Astrocyte (in vitro differentiated cells and primary cell): ENCODE data around the gene AUTS2. TPM values are rescaled to one million over a fixed set of nuclear protein-coding genes. Genes with fewer than 3 reads are reported as not detected.

Experiments used
- DNase-seq: peaks from one replicate; pipeline ENCODE4 v3.0.0-alpha.2; 2010; ENCODE audit warnings: low read depth
- FAIRE-seq: peaks from 2 replicates; lab custom pipeline; 2011; peaks lifted over from hg19 to GRCh38; lab: Jason Lieb, UNC
- H2AFZ ChIP-seq: 2 replicates; pipeline ENCODE4 v1.6.0; 2012; ENCODE audit warnings: low read depth, low read length, inconsistent platforms
- H3K27ac ChIP-seq: 2 replicates; pipeline ENCODE4 v1.5.1; 2011; ENCODE audit warnings: low read depth, low read length, inconsistent platforms
- H3K27me3 ChIP-seq: 2 replicates; pipeline ENCODE4 v1.6.0; 2011; ENCODE audit warnings: low read length, inconsistent platforms; ENCODE audit not compliant: insufficient read depth
- H3K36me3 ChIP-seq: 2 replicates; pipeline ENCODE4 v1.5.1; 2011; ENCODE audit warnings: low read length, inconsistent platforms; ENCODE audit not compliant: insufficient read depth
- H3K4me1 ChIP-seq: 2 replicates; pipeline ENCODE4 v1.5.1; 2011; ENCODE audit warnings: low read length, inconsistent platforms; ENCODE audit not compliant: insufficient read depth
- H3K4me2 ChIP-seq: 2 replicates; pipeline ENCODE4 v1.6.0; 2012; ENCODE audit warnings: low read length, inconsistent platforms
- H3K4me3 ChIP-seq: 2 replicates; pipeline ENCODE4 v1.5.1; 2011; ENCODE audit warnings: low read depth, mild to moderate bottlenecking, low read length, inconsistent platforms; ENCODE audit not compliant: insufficient read depth
- H3K79me2 ChIP-seq: 2 replicates; pipeline ENCODE4 v1.6.0; 2012; ENCODE audit warnings: mild to moderate bottlenecking, low read length, inconsistent platforms; ENCODE audit not compliant: insufficient read depth
- H3K9ac ChIP-seq: 2 replicates; pipeline ENCODE4 v1.6.0; 2012; ENCODE audit warnings: mild to moderate bottlenecking, low read length, inconsistent platforms
- H3K9me3 ChIP-seq: 2 replicates; pipeline ENCODE4 v1.5.1; 2012; ENCODE audit warnings: low read depth, mild to moderate bottlenecking, low read length, inconsistent platforms; ENCODE audit not compliant: insufficient read depth
- H4K20me1 ChIP-seq: 2 replicates; pipeline ENCODE4 v1.6.0; 2012; ENCODE audit warnings: low read length, inconsistent platforms; ENCODE audit not compliant: insufficient read depth
- H3K27ac Mint-ChIP-seq: one replicate; pipeline ENCODE4 v1.8.0; 2021; ENCODE audit warnings: mild to moderate bottlenecking, mixed read lengths; ENCODE audit not compliant: unreplicated experiment
- H3K27me3 Mint-ChIP-seq: one replicate; pipeline ENCODE4 v1.8.0; 2021; ENCODE audit warnings: low read depth, mixed read lengths; ENCODE audit not compliant: unreplicated experiment
- H3K36me3 Mint-ChIP-seq: one replicate; pipeline ENCODE4 v1.8.0; 2021; ENCODE audit warnings: low read depth, mixed read lengths; ENCODE audit not compliant: unreplicated experiment
- H3K4me1 Mint-ChIP-seq: one replicate; pipeline ENCODE4 v1.8.0; 2021; ENCODE audit warnings: low read depth, mixed read lengths; ENCODE audit not compliant: unreplicated experiment
- H3K4me3 Mint-ChIP-seq: one replicate; pipeline ENCODE4 v1.8.0; 2021; ENCODE audit warnings: mild to moderate bottlenecking, moderate library complexity, mixed read lengths; ENCODE audit not compliant: unreplicated experiment
- H3K9me3 Mint-ChIP-seq: one replicate; pipeline ENCODE4 v1.8.0; 2021; ENCODE audit warnings: mild to moderate bottlenecking, mixed read lengths; ENCODE audit not compliant: unreplicated experiment
- EZH2 ChIP-seq: IDR thresholded peaks from 2 replicates; pipeline ENCODE4 v1.6.1; 2012; ENCODE audit warnings: mild to moderate bottlenecking, low read length, inconsistent platforms; ENCODE audit not compliant: insufficient read depth
- total RNA-seq: library from RNA; stranded (reverse); gene quantifications from 2 replicates; pipeline ENCODE4 v1.2.1, GENCODE V29; 2021
- TF ChIP-seq, protein P1 (sequence below): IDR thresholded peaks from 2 replicates; pipeline ENCODE4 v1.5.1; 2011; ENCODE audit warnings: low read depth, mild to moderate bottlenecking, inconsistent platforms, low read length, moderate library complexity; ENCODE audit not compliant: insufficient read depth

The AUTS2 gene
- total RNA-seq, 1 donor from 2014 or later, result 73.2 TPM

DNA sequence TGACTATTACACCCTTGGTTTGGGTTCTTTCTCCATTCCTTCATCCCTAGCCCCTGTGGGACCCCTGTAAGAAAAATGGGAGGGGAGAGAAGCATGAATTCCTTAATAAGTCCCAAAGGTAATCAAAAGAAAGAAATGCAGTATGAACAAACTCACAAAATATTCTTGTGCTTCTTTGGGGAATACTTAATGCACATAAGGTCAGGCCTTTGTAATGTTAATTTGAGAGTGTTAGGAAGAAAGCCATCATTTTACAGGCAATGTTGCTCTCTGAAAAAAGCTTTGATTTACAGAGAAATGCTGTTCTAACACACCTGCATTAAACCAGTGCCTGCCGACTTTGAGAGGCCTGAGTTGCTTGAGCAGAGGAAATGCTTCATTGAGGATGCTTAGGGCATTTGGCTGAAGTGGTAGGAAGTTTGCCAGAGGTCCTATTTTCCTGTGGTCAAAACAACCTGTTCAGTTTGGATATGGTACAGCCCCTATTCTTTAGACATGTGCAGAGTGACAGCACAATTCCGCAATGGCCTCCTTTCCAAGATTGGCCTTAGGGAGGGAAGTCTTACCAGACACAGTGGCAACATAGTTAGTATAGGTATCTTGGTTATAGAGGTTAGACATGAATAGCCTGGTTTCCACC lies 643.4 kb downstream of the AUTS2 start:
- no peak overlapping the region for H3K27ac Mint-ChIP-seq
- Histone ChIP-seq H4K20me1 (no peaks in the 10 kb centered on the region), H3K36me3 (no peaks in the 10 kb centered on the region), H3K9ac (no peak overlapping the region), H3K79me2 (no peaks in the 10 kb centered on the region), H3K27ac (no peak overlapping the region), H3K27me3 (no peaks in the 10 kb centered on the region), H3K4me3 (no peak overlapping the region), H3K9me3 (no peaks in the 10 kb centered on the region), H3K4me2 (no peak overlapping the region), H3K4me1 (no peaks in the 10 kb centered on the region), H2AFZ (no peak overlapping the region)
- no peak for FAIRE-seq
- no peaks in the 10 kb centered on the region for H3K27me3 Mint-ChIP-seq
- DNase-seq, result no peak
- peaks cover 8% of the 10 kb centered on the region for H3K4me1 Mint-ChIP-seq
- H3K36me3 Mint-ChIP-seq, result no peaks in the 10 kb centered on the region
- no peak for TF ChIP-seq EZH2
- no peak overlapping the region for H3K4me3 Mint-ChIP-seq
- H3K9me3 Mint-ChIP-seq, result no peaks in the 10 kb centered on the region

DNA sequence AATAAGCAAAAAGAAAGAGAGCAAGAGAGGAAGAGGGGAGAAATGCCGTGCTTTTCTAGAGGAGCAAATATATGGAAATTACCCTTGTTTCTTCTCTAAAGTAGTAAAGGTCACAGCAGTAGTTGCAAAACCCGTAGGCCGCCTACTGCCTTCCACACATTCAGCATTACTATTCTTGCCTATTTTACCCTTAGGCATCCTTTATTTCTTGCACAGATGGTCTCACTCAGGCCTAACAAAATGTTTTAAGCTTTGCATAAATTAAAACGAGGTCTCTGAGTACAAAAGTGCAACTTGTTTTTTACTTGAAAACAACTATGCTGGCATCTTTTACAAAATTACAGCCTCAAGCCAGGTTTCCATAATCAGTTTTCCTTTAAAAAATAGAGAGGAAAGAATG lies 644.6 kb downstream of the AUTS2 start:
- Mint-ChIP-seq H3K27me3 (no peaks in the 10 kb centered on the region), H3K4me1 (peaks cover 8% of the 10 kb centered on the region), H3K4me3 (no peak overlapping the region), H3K9me3 (peaks cover 2% of the 10 kb centered on the region), H3K27ac (no peak overlapping the region), H3K36me3 (no peaks in the 10 kb centered on the region)
- Histone ChIP-seq H3K4me3 (no peak overlapping the region), H3K27ac (no peak overlapping the region), H3K9me3 (no peaks in the 10 kb centered on the region), H3K4me1 (no peaks in the 10 kb centered on the region), H3K79me2 (no peaks in the 10 kb centered on the region), H4K20me1 (no peaks in the 10 kb centered on the region), H3K4me2 (no peak overlapping the region), H2AFZ (no peak overlapping the region), H3K9ac (no peak overlapping the region), H3K36me3 (no peaks in the 10 kb centered on the region), H3K27me3 (no peaks in the 10 kb centered on the region)
- no peak for DNase-seq
- no peak for FAIRE-seq
- TF ChIP-seq, protein P1, sequence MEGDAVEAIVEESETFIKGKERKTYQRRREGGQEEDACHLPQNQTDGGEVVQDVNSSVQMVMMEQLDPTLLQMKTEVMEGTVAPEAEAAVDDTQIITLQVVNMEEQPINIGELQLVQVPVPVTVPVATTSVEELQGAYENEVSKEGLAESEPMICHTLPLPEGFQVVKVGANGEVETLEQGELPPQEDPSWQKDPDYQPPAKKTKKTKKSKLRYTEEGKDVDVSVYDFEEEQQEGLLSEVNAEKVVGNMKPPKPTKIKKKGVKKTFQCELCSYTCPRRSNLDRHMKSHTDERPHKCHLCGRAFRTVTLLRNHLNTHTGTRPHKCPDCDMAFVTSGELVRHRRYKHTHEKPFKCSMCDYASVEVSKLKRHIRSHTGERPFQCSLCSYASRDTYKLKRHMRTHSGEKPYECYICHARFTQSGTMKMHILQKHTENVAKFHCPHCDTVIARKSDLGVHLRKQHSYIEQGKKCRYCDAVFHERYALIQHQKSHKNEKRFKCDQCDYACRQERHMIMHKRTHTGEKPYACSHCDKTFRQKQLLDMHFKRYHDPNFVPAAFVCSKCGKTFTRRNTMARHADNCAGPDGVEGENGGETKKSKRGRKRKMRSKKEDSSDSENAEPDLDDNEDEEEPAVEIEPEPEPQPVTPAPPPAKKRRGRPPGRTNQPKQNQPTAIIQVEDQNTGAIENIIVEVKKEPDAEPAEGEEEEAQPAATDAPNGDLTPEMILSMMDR, result no peak
- no peak for TF ChIP-seq EZH2

DNA sequence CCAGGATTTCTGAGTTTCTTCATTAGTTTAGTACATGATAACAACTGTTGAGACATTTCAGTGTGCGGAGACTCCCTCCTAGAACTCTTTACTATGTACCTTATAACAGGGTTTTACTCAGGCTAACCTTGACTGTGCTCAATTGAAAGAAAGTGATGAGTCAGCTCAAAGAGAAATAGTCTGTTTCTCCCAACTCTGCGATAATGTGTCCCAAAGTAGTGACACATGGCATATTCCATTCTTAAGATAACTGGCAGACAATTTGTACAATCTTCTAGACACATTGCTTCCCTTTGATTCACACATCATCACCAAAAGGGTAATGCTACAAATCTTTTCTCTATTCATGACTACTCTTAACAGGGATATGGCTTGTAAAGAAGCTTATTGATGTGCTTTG lies 645.2 kb downstream of the AUTS2 start:
- H3K4me3 Mint-ChIP-seq, result no peak overlapping the region
- H3K9me3 ChIP-seq, result no peaks in the 10 kb centered on the region
- H3K9ac ChIP-seq, result no peak overlapping the region
- H3K27me3 Mint-ChIP-seq, result no peaks in the 10 kb centered on the region
- no peaks in the 10 kb centered on the region for H3K79me2 ChIP-seq
- no peak overlapping the region for H3K4me2 ChIP-seq
- H4K20me1 ChIP-seq, result no peaks in the 10 kb centered on the region
- no peak for DNase-seq
- no peak overlapping the region for H3K4me3 ChIP-seq
- no peaks in the 10 kb centered on the region for H3K4me1 ChIP-seq
- no peaks in the 10 kb centered on the region for H3K36me3 Mint-ChIP-seq
- no peak overlapping the region for H3K27ac Mint-ChIP-seq
- no peak overlapping the region for H2AFZ ChIP-seq
- H3K4me1 Mint-ChIP-seq, result peaks cover 6% of the 10 kb centered on the region
- no peak for FAIRE-seq
- peaks cover 4% of the 10 kb centered on the region for H3K9me3 Mint-ChIP-seq
- no peak overlapping the region for H3K27ac ChIP-seq
- no peak for TF ChIP-seq EZH2
- TF ChIP-seq, protein P1, result no peak
- H3K27me3 ChIP-seq, result no peaks in the 10 kb centered on the region
- no peaks in the 10 kb centered on the region for H3K36me3 ChIP-seq
